ENCODE results near the gene AFM. TPM values are rescaled to one million over a fixed set of nuclear protein-coding genes. Genes with fewer than 3 reads are reported as not detected.

The AFM gene
- total RNA-seq, 1 donor from 2014 or later: not detected

Small RNA genes within 50 kb of the gene (small RNA-seq; reads per million reads assigned to genes)
- gene AC074250.1 (ENCODE audit: low replicate concordance): not detected

Other genes starting within 250 kb of the AFM start
- 73.3 TPM for gene ANKRD17, start 222.9 kb upstream of the AFM start, total RNA-seq
- 0.49 TPM for gene ALB, start 77.5 kb upstream of the AFM start, total RNA-seq
- not detected for gene AFP, start 45.5 kb upstream of the AFM start, total RNA-seq
- under 0.01 TPM for gene RASSF6, start 138.7 kb downstream of the AFM start, total RNA-seq